Epithelial cell of esophagus (primary cell): ENCODE measurements around the gene FOXP4.
A peak's percentile ranks its signal among the peaks of the same experiment; 100 is the strongest.

Experiments
- DNase-seq: peaks from one replicate; pipeline ENCODE4 v3.0.0; 2010; ENCODE audit warnings: low read depth
- H3K4me3 ChIP-seq: 2 replicates; pipeline ENCODE4 v1.5.1; 2011; ENCODE audit warnings: mild to moderate bottlenecking, low read length, control low read depth
- CTCF ChIP-seq: IDR thresholded peaks from 2 replicates; pipeline ENCODE4 v1.5.1; 2011; ENCODE audit warnings: low read depth, mild to moderate bottlenecking, low read length, control low read depth, inconsistent platforms; ENCODE audit not compliant: insufficient read depth; ENCODE audit errors: missing control alignments

Gene FOXP4

GRCh38 chr6:41502917-41503671 lies 43.1 kb upstream of the FOXP4 start:
- TF ChIP-seq CTCF = no peak
- no peak for DNase-seq
- H3K4me3 ChIP-seq = no peak overlapping the region

GRCh38 chr6:41503827-41504465 lies 42.2 kb upstream of the FOXP4 start:
- no peak for TF ChIP-seq CTCF
- no peak overlapping the region for H3K4me3 ChIP-seq
- no peak for DNase-seq

GRCh38 chr6:41504466-41505121 lies 41.6 kb upstream of the FOXP4 start:
- no peak for TF ChIP-seq CTCF
- no peak for DNase-seq
- H3K4me3 ChIP-seq = no peak overlapping the region

- peak; percentile 46 for DNase-seq
- TF ChIP-seq CTCF = no peak
- H3K4me3 ChIP-seq = no peak overlapping the region
Observed at GRCh38 chr6:41505122-41506049, 40.8 kb upstream of the FOXP4 start.

GRCh38 chr6:41508479-41508878 lies 37.7 kb upstream of the FOXP4 start:
- TF ChIP-seq CTCF = no peak
- H3K4me3 ChIP-seq = no peak overlapping the region
- DNase-seq = no peak

GRCh38 chr6:41509580-41509979 lies 36.6 kb upstream of the FOXP4 start:
- TF ChIP-seq CTCF = no peak
- H3K4me3 ChIP-seq = no peak overlapping the region
- DNase-seq = no peak
